Caki2 (cell line): ENCODE measurements around the gene KICS2. TPM values are rescaled to one million over a fixed set of nuclear protein-coding genes. Genes with fewer than 3 reads are reported as not detected.
"Not testable (repeated sequence)": the region's sequence is repeated elsewhere in the genome, so short reads cannot be mapped to it uniquely, and the experiment has no call there.

Source experiments
- DNase-seq: peaks from one replicate; pipeline ENCODE4 v3.0.0-alpha.2; 2015; ENCODE audit warnings: low read depth
- in situ Hi-C: cut with HindIII; loops from 2 replicates; pipeline ENCODE4 v1.10.0; 2016; ENCODE audit warnings: low sequenced_read_pairs, low pct_unique_long_range_greater_than_20kb, mixed read lengths
- total RNA-seq: library from RNA; depleted of rRNA; stranded (reverse); fragments of >200 nt; shearing (Covaris generic); gene quantifications from 2 replicates; pipeline ENCODE4 v1.2.3, GENCODE V29; 2014; ENCODE audit warnings: low replicate concordance

KICS2 gene
- total RNA-seq, 1 experiment from 2014 or later, result 5.2 TPM

DNA sequence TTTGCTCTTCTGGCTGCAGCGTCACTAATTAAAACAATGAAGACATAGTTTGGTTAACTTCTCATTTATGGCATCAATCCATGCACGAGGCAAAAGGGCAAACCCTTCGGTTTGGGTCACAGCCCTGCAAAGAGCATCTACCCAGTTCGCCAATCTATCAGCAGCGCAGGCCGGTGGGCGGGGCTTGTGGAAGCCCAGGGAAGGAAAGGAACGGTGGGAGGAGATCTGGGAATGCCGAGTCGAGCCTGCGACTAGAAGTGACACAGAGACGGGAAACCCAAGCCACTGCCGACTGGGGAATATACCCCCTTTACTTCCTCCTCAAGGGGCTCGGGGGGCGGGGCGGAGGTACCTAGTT, 466 bp downstream of the KICS2 start:
- DNase-seq, result peak; percentile 92
- in situ Hi-C loops, result no loop called here

DNA sequence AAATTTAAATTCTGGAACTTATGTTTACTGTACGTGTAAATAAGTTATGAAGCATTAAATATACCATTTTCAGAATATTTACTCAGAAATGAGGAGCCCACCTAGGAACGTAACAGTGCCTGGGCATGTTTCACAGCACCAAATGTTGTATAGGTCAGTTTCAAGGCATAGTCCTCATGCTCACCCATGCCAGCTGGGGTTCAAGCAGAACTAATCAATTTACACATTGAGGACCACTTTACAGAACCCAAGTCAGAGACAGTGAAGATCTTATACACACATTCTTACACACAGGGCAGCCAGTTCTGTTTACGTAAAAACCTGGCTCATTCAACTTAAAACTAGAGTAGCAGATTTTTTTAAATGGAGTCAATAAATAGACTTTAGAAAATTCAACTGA, 2.0 kb downstream of the KICS2 start:
- DNase-seq, result no peak

DNA sequence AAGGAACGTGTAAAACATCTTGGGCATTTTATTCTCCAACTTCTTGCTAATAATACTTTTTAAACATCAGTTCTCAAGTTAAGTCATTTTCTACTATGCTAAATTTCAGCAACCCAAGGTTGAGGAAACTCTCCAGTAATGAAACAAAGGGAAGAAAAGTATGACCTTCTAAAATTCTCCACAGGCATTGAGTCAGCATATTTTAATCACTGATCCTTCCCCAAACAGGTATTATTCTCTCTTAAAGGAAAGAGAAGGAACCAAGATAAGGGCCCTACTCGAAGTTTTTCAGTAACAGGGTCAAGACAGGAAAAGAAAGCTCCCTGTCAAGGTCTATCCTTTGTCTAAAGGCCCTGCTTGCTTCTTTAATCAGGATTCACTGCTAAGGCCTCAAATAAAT, 3.0 kb downstream of the KICS2 start:
- in situ Hi-C loops, result no loop called here

More for the DNA sequence above, 2.0 kb downstream of the KICS2 start:
- in situ Hi-C loops, result no loop called here

DNA sequence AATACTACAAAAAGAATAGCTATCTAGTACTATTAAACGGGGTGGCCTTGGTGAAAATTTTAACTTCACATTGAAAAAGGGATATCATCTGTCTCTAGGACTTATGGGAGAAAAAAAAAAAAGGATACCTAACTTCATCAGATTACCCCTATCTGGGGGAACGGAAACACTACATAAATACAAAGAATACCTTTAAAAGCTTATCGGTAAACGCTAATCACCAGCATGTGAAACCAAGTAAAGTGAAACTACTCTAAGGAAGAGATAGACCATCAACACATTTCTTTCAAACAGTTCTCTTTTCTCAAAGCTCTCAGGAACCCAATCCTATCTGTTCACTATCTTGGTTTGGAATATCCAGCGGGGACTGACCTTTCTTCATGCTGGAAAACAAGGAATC, 3.5 kb downstream of the KICS2 start:
- no peak for DNase-seq
- in situ Hi-C loops, result no loop called here

More for the DNA sequence above, 3.0 kb downstream of the KICS2 start:
- DNase-seq, result no peak

DNA sequence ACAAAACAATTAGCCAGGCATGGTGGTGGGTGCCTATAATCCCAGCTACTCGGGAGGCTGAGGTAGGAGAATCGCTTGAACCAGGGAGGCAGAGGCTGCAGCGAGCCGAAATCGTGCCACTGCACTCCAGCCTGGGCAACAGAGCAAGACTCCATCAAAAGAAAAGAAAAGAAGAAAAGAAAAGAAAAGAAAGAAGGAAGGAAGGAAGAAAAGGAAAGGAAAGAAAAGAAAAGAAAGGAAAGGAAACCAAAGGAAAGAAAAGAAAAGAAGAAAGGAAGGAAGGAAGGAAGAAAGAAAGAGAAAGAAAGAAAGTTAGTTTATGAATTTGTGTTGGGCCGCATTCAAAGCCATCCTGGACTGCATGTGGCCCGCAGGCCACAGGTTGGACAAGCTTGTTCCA, 4.5 kb downstream of the KICS2 start:
- in situ Hi-C loops, DNase-seq: not testable (repeated sequence)

DNA sequence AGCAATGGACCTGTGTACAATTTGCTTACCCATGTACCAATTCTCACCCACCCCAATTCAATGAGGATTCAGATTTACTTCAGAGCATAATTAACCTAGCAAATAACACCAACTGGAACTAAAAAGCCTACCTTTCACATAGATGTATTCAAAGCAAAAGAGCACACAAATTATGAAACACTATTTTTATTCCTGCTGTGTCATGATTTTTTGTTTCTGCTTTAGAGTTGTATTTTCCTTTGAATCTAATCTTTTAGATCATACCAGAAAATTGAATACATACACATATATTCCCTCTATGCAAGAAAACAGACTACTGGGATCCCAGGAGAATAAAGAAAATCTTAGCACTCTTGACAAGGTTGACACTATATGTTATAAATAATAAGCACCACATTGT, 5.9 kb downstream of the KICS2 start:
- in situ Hi-C loops, result no loop called here
- no peak for DNase-seq

DNA sequence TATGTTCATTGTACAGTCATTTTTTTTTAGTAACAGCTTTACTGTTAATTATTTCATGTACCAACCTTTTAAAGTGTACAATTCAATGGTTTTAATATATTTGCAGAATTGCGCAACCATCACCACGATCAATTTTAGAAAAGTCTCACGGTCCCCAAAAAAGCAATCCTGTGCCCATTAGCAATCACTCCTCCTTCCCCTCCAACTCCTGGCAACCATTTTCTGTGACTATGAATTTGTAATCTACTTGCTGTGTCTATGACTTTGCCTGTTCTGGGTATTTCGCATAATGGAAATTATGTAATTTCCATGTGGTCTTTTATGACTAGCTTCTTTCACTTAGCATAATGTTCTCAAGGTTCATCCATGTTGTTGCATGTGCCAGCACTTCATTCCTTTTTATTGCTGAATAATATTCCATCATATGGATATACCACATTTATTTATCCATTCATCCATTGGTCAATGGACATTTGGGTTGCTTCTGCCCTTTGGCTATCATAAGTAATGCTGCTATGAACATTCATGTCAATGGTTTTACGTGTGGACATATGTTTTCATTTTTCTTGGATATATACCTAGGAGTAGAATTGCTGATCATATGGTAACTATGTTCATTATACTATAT, 9.9 kb downstream of the KICS2 start:
- in situ Hi-C loops, result no loop called here

DNA sequence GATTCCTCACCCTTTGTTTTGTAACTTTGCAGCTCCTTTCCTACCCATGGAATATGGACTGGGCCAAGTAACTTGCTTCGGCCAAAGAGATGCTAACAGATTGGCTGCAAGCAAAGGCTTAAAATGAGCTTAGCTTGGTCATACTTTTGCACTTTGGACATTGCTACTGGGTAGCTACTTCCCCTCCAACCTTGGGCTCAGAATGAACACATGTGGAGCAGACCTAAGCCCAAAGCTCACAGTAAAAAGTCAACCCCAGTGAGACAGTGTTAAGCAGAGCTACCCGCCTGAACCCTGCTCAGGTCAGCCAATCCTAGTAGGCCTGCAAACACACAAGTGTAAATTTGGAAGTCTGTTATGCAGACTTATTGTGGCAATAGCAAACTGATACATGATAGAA, 14.6 kb downstream of the KICS2 start:
- in situ Hi-C loops, result no loop called here
- DNase-seq, result no peak

More for the DNA sequence above, 9.9 kb downstream of the KICS2 start:
- no peak for DNase-seq

DNA sequence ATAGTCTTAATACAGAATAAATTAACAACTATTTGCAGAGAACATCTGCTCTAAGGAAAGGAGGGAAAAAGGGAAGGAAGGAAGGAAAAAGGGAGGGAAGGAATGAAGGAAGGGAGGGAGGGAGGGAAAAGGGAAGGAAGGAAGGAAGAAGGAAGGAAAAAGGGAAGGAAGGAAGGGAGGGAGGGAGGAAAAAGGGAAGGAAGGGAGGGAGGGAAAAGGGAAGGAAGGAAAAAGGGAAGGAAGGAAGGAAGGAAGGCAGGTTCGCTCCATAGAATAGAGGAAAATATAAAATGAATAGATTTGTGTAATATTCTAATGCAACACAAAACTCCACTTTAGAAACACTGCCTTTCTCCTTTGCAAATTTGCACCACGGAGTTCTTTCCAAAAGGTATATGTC, 16.6 kb downstream of the KICS2 start:
- DNase-seq, result no peak
- in situ Hi-C loops, result no loop called here

DNA sequence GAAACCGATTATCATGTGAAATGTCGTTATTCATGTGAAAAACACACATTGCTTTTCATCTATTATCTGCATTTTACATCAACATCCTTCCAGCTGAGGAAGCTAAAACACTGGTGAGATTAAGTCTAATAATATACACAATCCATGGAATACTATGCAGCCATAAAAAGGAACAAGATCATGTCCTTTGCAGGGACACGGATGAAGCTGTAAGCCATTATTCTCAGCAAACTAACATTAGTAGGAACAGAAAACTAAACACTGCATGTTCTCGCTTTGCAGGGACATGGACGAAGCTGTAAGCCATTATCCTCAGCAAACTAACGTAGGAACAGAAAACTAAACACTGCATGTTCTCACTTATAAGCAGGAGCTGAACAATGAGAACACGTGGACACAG, 18.3 kb downstream of the KICS2 start:
- in situ Hi-C loops, result no loop called here
- no peak for DNase-seq

DNA sequence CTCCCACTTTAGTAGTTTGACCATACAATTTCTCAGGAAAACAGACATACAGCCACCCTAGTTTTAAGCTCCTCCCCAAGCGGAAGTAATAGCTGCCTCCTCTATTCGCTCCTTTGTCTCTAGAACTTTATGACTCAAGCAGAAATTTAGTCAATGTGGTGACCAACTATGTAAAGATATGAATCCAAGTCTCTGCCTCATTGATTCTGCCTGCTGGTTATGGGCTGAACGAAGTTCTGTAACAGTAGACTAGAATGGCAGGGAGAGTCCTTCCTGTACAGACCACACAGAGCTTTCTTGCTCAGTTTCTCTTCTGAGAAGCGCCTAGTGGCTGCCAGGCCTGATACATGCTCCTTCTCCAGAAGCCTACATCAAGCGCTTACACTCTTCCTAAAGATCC, 19.1 kb downstream of the KICS2 start:
- in situ Hi-C loops, result no loop called here
- no peak for DNase-seq

DNA sequence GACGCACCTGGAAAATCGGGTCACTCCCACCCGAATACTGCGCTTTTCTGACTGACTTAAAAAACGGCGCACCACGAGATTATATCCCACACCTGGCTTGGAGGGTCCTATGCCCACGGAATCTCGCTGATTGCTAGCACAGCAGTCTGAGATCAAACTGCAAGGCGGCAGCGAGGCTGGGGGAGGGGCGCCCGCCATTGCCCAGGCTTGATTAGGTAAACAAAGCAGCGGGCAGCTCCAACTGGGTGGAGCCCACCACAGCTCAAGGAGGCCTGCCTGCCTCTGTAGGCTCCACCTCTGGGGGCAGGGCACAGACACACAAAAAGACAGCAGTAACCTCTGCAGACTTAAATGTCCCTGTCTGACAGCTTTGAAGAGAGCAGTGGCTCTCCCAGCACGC, 26.3 kb downstream of the KICS2 start:
- in situ Hi-C loops, DNase-seq: not testable (repeated sequence)

DNA sequence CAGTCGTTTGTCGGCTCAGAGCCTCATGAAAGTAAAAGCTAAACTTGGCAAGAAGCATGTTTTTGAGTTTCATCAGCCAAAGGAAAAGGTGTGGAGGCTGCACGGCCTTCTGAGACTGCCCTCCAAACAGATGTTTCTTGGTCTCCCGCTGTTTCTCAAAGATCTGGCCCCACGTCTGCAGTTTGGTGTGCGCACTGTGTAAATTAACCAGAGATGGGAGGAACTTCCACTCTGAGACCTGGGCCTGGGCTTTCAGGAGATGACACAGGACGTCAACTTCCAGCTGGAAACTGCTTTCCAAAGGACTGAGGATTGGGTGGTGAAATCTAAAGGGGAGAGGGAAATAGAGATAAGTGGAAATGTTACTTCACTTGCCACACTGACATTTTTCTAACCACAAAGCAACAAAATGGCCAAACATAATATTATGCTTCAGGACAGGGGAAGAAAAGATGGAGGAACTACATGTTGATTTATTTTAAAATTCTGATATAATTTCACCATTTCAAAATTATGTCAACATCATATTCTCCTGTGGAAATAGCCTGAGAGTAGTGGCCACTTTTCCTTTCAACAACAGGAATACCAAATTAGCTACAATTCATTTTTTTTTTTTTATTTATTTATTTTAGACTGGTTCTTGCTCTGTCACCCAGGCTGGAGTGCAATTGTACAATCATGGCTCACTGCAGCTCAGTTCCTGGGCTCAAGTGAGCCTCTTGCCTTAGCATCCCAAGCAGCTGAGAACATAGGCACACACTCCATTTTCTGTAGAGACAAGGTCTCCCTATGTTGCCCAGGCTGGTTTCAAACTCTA, 27.6 kb downstream of the KICS2 start:
- in situ Hi-C loops, result no loop called here

DNA sequence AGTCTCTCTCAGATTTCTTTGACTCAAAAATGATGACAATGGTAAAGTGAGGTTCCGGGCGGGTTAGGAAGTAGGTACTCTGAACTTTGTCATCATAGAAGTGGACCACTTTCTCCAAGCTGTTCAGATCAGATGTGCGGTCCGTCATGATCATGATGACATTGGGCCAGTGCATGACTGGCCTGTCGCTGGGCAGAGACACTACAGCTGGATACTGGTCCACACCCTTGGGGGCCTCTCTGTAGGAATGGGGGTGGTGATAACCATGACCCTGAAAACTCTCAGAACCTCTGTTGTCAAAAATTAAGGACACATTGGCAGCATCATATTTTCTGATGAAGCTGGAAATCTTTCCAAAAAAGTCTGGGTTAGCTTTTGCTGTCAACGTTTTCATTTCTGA, 28.2 kb downstream of the KICS2 start:
- in situ Hi-C loops, result no loop called here
- no peak for DNase-seq

More for the DNA sequence above, 27.6 kb downstream of the KICS2 start:
- no peak for DNase-seq

DNA sequence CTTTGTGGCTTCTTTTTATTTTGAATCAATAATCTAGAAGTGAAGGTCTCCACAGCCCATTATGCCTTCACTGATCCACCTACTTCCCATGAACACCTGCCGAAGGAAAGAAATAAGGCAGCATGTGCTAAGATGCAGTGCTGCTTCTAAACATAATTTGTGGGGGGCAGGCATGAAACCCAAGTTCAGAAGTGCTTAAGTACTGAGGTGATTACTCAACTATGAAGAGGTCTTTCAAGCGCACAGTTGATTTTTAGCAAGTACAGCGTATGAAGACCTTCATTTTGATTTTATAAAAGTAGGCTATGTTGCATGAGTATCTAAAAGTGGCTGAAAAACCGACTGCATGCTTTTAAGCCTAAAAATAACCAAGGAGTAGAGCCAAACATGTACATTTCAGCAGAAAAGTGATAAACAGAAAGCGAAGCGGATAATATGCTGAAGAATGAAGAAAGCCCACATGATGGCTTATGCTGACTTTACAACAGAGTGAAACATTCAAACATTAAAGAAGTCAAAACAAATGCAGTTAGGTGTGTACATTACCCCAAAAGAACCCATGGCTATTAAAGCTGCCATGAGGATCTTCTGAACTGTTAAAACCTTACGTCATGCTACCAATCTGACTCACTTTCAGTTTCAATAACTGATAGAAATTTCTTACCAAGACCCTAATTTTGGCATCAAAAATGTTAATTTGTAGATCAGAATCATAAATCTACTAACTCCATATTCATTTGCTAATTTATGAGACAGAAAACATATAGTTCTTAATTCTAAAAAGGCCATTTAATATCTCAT, 29.3 kb downstream of the KICS2 start:
- DNase-seq, result no peak
- in situ Hi-C loops, result no loop called here

DNA sequence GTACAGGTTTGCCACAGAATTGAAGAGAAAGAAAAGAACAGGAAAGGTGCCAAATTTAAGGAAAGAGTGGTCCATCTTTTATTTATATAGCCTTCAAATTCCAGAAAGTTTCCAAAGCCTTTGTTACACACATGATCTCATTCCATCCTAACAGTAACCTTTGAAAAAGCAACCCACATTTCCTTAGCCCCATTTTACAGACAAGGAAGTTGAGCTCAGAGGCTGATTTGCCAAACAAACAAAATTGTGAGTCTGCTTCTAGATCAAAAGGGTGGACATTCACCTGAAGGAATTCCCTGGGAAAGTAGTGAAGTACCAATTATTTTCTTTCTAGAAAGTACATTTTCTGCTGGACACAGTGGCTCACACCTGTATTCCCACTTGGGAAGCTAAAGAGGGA, 32.0 kb downstream of the KICS2 start:
- in situ Hi-C loops, result no loop called here
- DNase-seq, result no peak

DNA sequence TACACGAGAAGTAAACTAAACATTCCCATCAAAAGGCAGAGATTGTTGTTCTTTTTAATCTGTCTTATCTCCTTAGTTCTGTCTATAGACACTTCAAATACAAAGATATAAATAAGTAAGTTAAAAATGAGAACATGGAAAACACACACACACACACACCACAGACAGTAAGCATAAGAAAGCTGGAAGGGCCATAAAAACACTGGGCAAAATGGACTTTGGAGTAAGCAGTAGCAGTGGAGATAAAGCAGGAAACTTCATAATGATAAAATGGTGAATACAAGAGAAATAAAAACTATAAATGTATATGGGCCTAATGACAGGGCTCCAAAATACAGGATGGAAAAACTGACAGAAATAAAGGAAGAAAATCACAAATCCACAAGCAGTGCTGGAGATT, 32.6 kb downstream of the KICS2 start:
- no peak for DNase-seq
- in situ Hi-C loops, result no loop called here

DNA sequence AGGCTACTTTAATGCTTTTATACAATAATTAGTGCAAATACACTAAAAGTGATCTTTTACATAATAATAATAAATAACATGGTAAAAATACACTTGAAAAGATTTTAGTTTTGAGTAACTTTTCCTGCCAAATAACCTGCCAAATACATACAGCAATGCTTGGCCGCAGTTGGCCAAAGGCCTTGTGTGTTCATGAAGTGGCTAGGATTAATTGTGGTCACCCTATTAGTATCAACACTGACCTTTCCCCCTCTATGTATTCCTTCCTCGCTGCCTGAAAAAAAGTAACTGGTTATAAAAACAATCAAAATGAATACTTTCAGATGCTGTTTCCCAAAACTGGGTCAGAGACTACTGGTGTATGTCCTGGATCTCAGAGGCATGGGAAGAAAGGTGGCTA, 34.3 kb downstream of the KICS2 start:
- in situ Hi-C loops, result no loop called here
- DNase-seq, result no peak

DNA sequence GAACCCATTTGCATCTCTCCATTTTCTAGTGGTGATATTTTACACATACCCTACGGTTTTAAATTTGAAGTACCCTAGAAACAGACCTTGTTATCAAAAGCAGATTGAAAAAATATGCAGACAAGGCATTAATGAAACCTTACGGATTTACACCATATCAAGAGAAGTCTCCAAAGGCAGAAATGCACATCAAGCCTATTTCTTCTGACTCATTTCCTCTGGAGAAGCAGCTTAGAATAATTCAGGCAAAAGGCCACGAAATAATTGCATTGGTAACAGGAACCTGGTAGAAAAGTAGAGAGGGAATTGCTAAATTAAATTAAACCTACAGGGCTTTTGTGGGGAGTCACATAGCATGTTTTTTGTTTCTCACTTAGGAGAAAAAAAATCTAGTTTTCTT, 34.7 kb downstream of the KICS2 start:
- in situ Hi-C loops, result no loop called here
- DNase-seq, result no peak
